Neuronal stem cell (in vitro differentiated cells): ENCODE results near the gene OR10A4.

Source experiments
- DNase-seq: peaks from one replicate; pipeline ENCODE4 v3.0.0-alpha.2; 2013; ENCODE audit warnings: low spot score
- H2AFZ ChIP-seq: one replicate; pipeline ENCODE4 v1.6.1; 2013; ENCODE audit warnings: mild to moderate bottlenecking, low read length, inconsistent platforms
- H2AK5ac ChIP-seq: 2 replicates; pipeline ENCODE4 v1.6.1; 2013; ENCODE audit warnings: low read depth, mild to moderate bottlenecking, inconsistent platforms, low read length, moderate library complexity, mixed read lengths
- H2BK120ac ChIP-seq: 2 replicates; pipeline ENCODE4 v1.6.1; 2013; ENCODE audit warnings: low read depth, mild to moderate bottlenecking, inconsistent platforms, low read length, moderate library complexity, mixed read lengths
- H2BK12ac ChIP-seq: one replicate; pipeline ENCODE4 v1.6.1; 2013; ENCODE audit warnings: low read length, inconsistent platforms
- H2BK15ac ChIP-seq: 2 replicates; pipeline ENCODE4 v1.6.1; 2013; ENCODE audit warnings: mild to moderate bottlenecking, low read length, inconsistent platforms, mixed read lengths
- H2BK5ac ChIP-seq: one replicate; pipeline ENCODE4 v1.6.1; 2013; ENCODE audit warnings: inconsistent platforms, mild to moderate bottlenecking, low read length, moderate library complexity
- H3K14ac ChIP-seq: one replicate; pipeline ENCODE4 v1.6.1; 2013; ENCODE audit warnings: low read length, inconsistent platforms
- H3K18ac ChIP-seq: 2 replicates; pipeline ENCODE4 v1.6.1; 2013; ENCODE audit warnings: low read length, inconsistent platforms
- H3K23ac ChIP-seq: 2 replicates; pipeline ENCODE4 v1.6.1; 2013; ENCODE audit warnings: low read depth, mild to moderate bottlenecking, mixed read lengths, low read length, inconsistent platforms; ENCODE audit not compliant: poor library complexity
- H3K27ac ChIP-seq: replicated peaks from 3 replicates; pipeline ENCODE4 v1.5.1; 2013; ENCODE audit warnings: low read length, inconsistent platforms
- H3K27me3 ChIP-seq, 3 experiments: 2 replicates each; pipeline ENCODE4 v1.6.1; 2013; ENCODE audit warnings: low read length in 3 of 3, mild to moderate bottlenecking in 2 of 3, inconsistent platforms in 1 of 3, low read depth in 1 of 3, mixed read lengths in 1 of 3, moderate library complexity in 1 of 3; ENCODE audit not compliant: control insufficient read depth in 3 of 3, insufficient read depth in 3 of 3
- H3K36me3 ChIP-seq, 2 donors: replicated peaks in 1 of 2; 2 replicates each; pipeline ENCODE4 v1.6.1; 2013; ENCODE audit warnings: low read length in 2 of 2; ENCODE audit not compliant: control insufficient read depth in 2 of 2, insufficient read depth in 2 of 2
- H3K4ac ChIP-seq: 2 replicates; pipeline ENCODE4 v1.6.1; 2013; ENCODE audit warnings: inconsistent platforms, mild to moderate bottlenecking, low read length, moderate library complexity
- H3K4me1 ChIP-seq, 2 donors: 1 replicate in 1 of 2; 2 replicates in 1 of 2; pipeline ENCODE4 v1.6.1; 2013; ENCODE audit warnings: low read length in 2 of 2, low read depth in 1 of 2; ENCODE audit not compliant: control insufficient read depth in 2 of 2, insufficient read depth in 1 of 2
- H3K4me2 ChIP-seq: one replicate; pipeline ENCODE4 v1.6.1; 2013; ENCODE audit warnings: mild to moderate bottlenecking, low read length, inconsistent platforms; ENCODE audit not compliant: insufficient read depth, poor library complexity, severe bottlenecking
- H3K4me3 ChIP-seq, 2 donors: 2 replicates each; pipeline ENCODE4 v1.5.1; 2013; ENCODE audit warnings: low read length in 2 of 2, mild to moderate bottlenecking in 2 of 2, inconsistent platforms in 1 of 2, moderate library complexity in 1 of 2
- H3K79me1 ChIP-seq: one replicate; pipeline ENCODE4 v1.6.1; 2013; ENCODE audit warnings: low read depth, mild to moderate bottlenecking, inconsistent platforms, low read length, moderate library complexity
- H3K9ac ChIP-seq: one replicate; pipeline ENCODE4 v1.6.1; 2013; ENCODE audit warnings: mild to moderate bottlenecking, low read depth, low read length, inconsistent platforms; ENCODE audit not compliant: poor library complexity
- H3K9me3 ChIP-seq, 2 donors: replicated peaks in 1 of 2; 2 replicates each; pipeline versions ENCODE3 to v1.6.1; 2013; ENCODE audit warnings: low read length in 2 of 2, mild to moderate bottlenecking in 2 of 2, inconsistent platforms in 1 of 2, low read depth in 1 of 2, mixed read lengths in 1 of 2, moderate library complexity in 1 of 2; ENCODE audit not compliant: control insufficient read depth in 2 of 2, insufficient read depth in 1 of 2
- H4K8ac ChIP-seq: one replicate; pipeline ENCODE4 v1.6.1; 2013; ENCODE audit warnings: low read depth, mild to moderate bottlenecking, inconsistent platforms, low read length, moderate library complexity
- H4K91ac ChIP-seq: one replicate; pipeline ENCODE4 v1.6.1; 2013; ENCODE audit warnings: low read length, low read depth, mild to moderate bottlenecking, inconsistent platforms; ENCODE audit not compliant: poor library complexity
- WGBS, 2 donors: extraction: QIAGEN DNeasy Blood & Tissue Kit; methylation state at CpG; one replicate each; pipeline ENCODE4 v1.1.7; 2013; ENCODE audit warnings: missing lambda C conversion rate in 2 of 2, mixed read lengths in 1 of 2; ENCODE audit not compliant: insufficient read length in 2 of 2, insufficient replicate concordance in 1 of 2; ENCODE audit errors: extremely low coverage in 2 of 2; 5-methylcytosine and 5-hydroxymethylcytosine counted together

Gene OR10A4

DNA sequence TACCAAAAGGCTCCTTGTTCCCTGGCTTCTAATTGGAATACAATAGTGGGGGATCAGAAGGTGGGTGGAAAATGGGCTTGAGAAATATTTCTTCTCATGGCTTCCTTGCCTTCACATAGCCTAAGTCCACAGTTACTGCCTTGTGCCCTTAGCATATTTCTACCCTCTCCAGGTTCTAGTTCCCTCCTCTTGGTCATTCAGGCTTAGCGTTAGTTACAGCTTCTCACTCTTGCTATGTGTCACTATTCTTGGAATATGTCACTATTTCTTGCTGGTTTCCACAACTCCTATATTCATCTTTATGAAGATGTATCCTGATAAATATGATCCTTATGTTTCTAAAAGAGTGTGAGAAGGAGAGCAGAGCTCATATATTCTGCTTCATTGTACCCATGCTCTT is 13.4 kb downstream of the OR10A4 start:
- Histone ChIP-seq H3K9me3 (no peaks in the 10 kb centered on the region), H4K8ac (no peak overlapping the region)

DNA sequence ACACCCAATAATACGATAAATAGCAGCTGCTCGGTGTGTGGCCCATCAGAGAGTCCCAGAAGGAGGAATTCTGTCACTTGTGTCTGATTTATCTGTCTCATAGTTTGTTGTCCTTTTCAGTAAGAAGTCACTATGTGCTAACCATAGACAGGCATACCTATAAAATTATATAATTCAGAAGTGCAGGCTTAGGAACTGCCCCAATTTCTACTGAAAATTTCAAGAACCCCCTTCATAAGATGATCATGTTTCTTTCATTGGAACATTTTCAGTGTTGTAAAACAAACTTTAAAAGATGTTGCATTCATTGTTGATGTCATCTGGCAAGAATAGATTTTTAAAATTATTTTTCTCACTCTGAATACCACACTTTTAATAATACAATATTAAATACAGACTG is 16.0 kb downstream of the OR10A4 start, which contains the start of gene OR2D2:
Gene OR2D2 (minus strand): TSS at position 101 of the 400 bp plus-strand sequence. CDS start 0 bp downstream, at position 101.
- Histone ChIP-seq H2AFZ (no peak within 1 kb of the TSS), H3K27ac (no peak within 1 kb of the TSS), H3K79me1 (no peaks in the 10 kb centered on the region), H2BK12ac (no peak within 1 kb of the TSS), H3K4me3 (no peak within 1 kb of the TSS), H3K14ac (no peak within 1 kb of the TSS), H2BK5ac (no peak within 1 kb of the TSS), H3K36me3 (no peaks in the 10 kb centered on the region), H3K9ac (no peak within 1 kb of the TSS), H4K8ac (no peak within 1 kb of the TSS), H3K18ac (no peak within 1 kb of the TSS), H2BK15ac (no peak within 1 kb of the TSS), H3K27me3 (no peaks in the 10 kb centered on the region), H4K91ac (no peak within 1 kb of the TSS), H2BK120ac (no peak within 1 kb of the TSS), H3K4me1 (no peaks in the 10 kb centered on the region), H3K23ac (no peak within 1 kb of the TSS), H3K9me3 (no peaks in the 10 kb centered on the region), H3K4ac (no peak within 1 kb of the TSS), H2AK5ac (no peak within 1 kb of the TSS), H3K4me2 (no peak within 1 kb of the TSS)
- DNase-seq: no peak
- no CpG with 5 or more reads among the region's 2 CpGs for WGBS, 2 donors

More for the DNA sequence above, 13.4 kb downstream of the OR10A4 start:
- no CpG with 5 or more reads among the region's 1 CpG for WGBS, 2 donors
- H3K18ac ChIP-seq: no peak overlapping the region
- H3K79me1 ChIP-seq: no peaks in the 10 kb centered on the region
- no peak overlapping the region for H3K4me2 ChIP-seq
- H2BK5ac ChIP-seq: no peak overlapping the region
- no peak for DNase-seq
- H3K36me3 ChIP-seq: no peaks in the 10 kb centered on the region
- H4K91ac ChIP-seq: no peak overlapping the region
- no peak overlapping the region for H2BK15ac ChIP-seq
- no peak overlapping the region for H2BK120ac ChIP-seq
- no peaks in the 10 kb centered on the region for H3K4me1 ChIP-seq
- no peak overlapping the region for H3K9ac ChIP-seq
- H2AFZ ChIP-seq: no peak overlapping the region
- no peak overlapping the region for H2AK5ac ChIP-seq
- no peak overlapping the region for H3K4ac ChIP-seq
- no peak overlapping the region for H3K4me3 ChIP-seq
- H3K14ac ChIP-seq: no peak overlapping the region
- no peak overlapping the region for H2BK12ac ChIP-seq
- no peak overlapping the region for H3K23ac ChIP-seq
- no peak overlapping the region for H3K27ac ChIP-seq
- H3K27me3 ChIP-seq: no peaks in the 10 kb centered on the region

DNA sequence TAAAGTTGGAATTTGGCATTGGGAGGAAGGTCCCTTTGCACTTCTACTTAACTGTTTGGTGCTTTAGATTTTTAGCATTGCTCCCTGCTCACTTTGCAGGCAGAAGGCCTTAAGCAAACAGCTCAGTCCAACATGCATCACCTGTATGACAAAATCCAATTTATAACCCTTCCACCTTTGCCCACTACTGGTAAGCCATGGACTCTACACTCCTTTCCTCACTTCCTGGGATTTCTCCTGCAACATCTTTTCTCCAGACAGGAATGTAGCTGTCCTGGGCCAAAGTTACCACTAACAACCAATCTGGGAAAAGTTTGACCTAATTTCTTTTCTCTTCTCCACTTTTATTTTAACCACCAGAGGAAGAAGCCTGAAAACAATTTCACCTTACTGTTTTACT is 17.7 kb downstream of the OR10A4 start:
- Histone ChIP-seq H3K27ac (no peak overlapping the region), H2AFZ (no peak overlapping the region), H2BK5ac (no peak overlapping the region), H3K9ac (no peak overlapping the region), H2BK12ac (no peak overlapping the region), H2BK120ac (no peak overlapping the region), H3K27me3 (no peaks in the 10 kb centered on the region), H3K79me1 (no peaks in the 10 kb centered on the region), H3K9me3 (no peaks in the 10 kb centered on the region), H4K91ac (no peak overlapping the region), H3K23ac (no peak overlapping the region), H4K8ac (no peak overlapping the region), H3K4me1 (no peaks in the 10 kb centered on the region), H3K4me2 (no peak overlapping the region), H2BK15ac (no peak overlapping the region), H3K18ac (no peak overlapping the region), H3K36me3 (no peaks in the 10 kb centered on the region), H3K4me3 (no peak overlapping the region), H3K14ac (no peak overlapping the region), H3K4ac (no peak overlapping the region), H2AK5ac (no peak overlapping the region)
- no peak for DNase-seq

DNA sequence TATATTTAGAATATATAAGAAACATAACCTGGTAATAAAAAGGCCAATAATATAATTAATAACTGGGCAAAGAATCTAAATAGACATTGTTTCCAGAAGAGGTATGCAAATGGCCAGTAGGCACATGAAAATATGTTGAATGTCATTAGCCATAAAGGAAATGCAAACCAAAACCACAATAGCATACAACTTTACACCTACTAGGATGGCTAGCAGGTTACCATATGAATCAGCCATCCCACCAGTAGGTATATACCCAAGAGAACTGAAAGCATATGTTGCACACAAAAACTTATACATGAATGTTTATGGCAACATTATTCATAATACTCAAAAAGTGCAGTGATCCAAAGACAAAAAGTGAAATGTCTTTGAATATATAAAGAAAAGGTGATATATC is 18.6 kb downstream of the OR10A4 start:
- no peak for DNase-seq
- no peaks in the 10 kb centered on the region for H3K79me1 ChIP-seq
- H2AK5ac ChIP-seq: no peak overlapping the region
- no peak overlapping the region for H2BK15ac ChIP-seq
- no peak overlapping the region for H3K9ac ChIP-seq
- no peak overlapping the region for H3K4me3 ChIP-seq
- H3K18ac ChIP-seq: no peak overlapping the region
- H2AFZ ChIP-seq: no peak overlapping the region
- H3K14ac ChIP-seq: no peak overlapping the region
- no peak overlapping the region for H4K91ac ChIP-seq
- no peaks in the 10 kb centered on the region for H3K4me1 ChIP-seq
- H3K36me3 ChIP-seq: no peaks in the 10 kb centered on the region
- no peak overlapping the region for H4K8ac ChIP-seq
- no peak overlapping the region for H2BK120ac ChIP-seq
- no peaks in the 10 kb centered on the region for H3K9me3 ChIP-seq
- H3K27ac ChIP-seq: no peak overlapping the region
- no peak overlapping the region for H3K23ac ChIP-seq
- no peak overlapping the region for H3K4me2 ChIP-seq
- H3K27me3 ChIP-seq: no peaks in the 10 kb centered on the region
- no peak overlapping the region for H3K4ac ChIP-seq
- H2BK5ac ChIP-seq: no peak overlapping the region
- H2BK12ac ChIP-seq: no peak overlapping the region
